ENCODE results near the gene MSL3B.

- no peak for TF ChIP-seq CTCF (conservative IDR thresholded peaks at IDR 0.05 in 1 of 2, IDR thresholded peaks at IDR 0.05 in 1 of 2; ENCODE audit: extremely low read depth in 1 of 2, insufficient read depth in 1 of 2, low read depth in 1 of 2, low read length in 2 of 2)
- TF ChIP-seq EZH2 (IDR thresholded peaks at IDR 0.05; ENCODE audit: borderline replicate concordance, low read length) = no peak
Observed at GRCh38 chr2:233822781-233823730, 45.1 kb downstream of the MSL3B start.

All from mammary epithelial cell (primary cell).